Heart left ventricle (tissue), 13 donors: Measurements from ENCODE around the gene PPP4R3B.

Experiments used
- CTCF ChIP-seq, 12 donors: fragments of 200-600 bp; sonication (generic) in 4 of 12; IDR thresholded peaks; one replicate each; pipeline versions ENCODE4 v1.5.0 to v1.8.0; 2018 to 2022; ENCODE audit warnings: antibody characterized with exemption in 12 of 12, mild to moderate bottlenecking in 5 of 12
- POLR2A ChIP-seq, 2 donors: fragments of 450-650 bp; IDR thresholded peaks; one replicate each; pipeline ENCODE4 v1.6.1; 2017; ENCODE audit warnings: antibody characterized with exemption in 2 of 2, mild to moderate bottlenecking in 2 of 2, moderate library complexity in 2 of 2
- donor health status: ischemic (EF 13 %, LVEDD 7.1; RV severe dilation, severe dysfunction).
- donor health status: DM: no; HTN: yes; CAD: no.
- donor health status: DM: no; HTN: no; CAD: no.
- donor health status: ischemic (EF 25% LVEDD 6.9; RV normal size, moderate dysfunction).
- donor health status: ischemic (EF 25% LVEDD 5.7; RV mildly dilated, moderate dysfunction).
- donor health status: ischemic (EF 35%, LVEDD 5.7; RV mildly dilated, moderate dysfunction).
- donor health status: nonischemic (EF 11% LVEDD 7.7; RV severe dilation, severe dysfunction).
- donor health status: DM: yes; HTN: yes; CAD: no.
- donor health status: PGD.
- donor health status: ischemic (EF 29% LVEDD 5.4; RV normal size, mild dysfunction).
- donor health status: nonischemic (EF 23%, LVEDD 6.1; RV moderate dilation, normal function).

DNA sequence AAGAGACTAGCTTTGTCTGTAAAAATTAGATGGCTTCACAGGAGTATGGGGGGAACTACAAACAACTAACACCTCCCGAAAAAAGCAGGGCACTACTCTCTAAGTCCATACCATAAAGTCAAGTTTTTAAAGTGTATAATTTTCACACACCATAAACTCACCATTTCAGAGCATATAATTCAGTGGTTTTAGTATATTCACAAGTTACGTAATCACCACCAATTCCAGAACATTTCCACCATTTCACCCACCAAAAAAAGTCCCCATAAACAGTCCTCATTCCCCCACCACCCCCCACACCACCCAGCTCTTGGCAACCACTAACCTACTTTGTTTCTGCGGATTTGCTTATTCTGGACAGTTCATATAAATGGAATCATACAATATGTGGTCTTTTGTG is 64.1 kb downstream of the PPP4R3B start:
- no peak for TF ChIP-seq CTCF (IDR thresholded peaks at IDR 0.05)
- TF ChIP-seq POLR2A (IDR thresholded peaks at IDR 0.05) = no peak
